T follicular helper cell (primary cell): ENCODE results near the gene GOLPH3.
"Not testable (repeated sequence)": the region's sequence is repeated elsewhere in the genome, so short reads cannot be mapped to it uniquely, and the experiment has no call there.

ENCODE experiments used
- DNase-seq: peaks from one replicate; pipeline ENCODE4 v3.0.0-alpha.2; 2020; ENCODE audit warnings: low read depth

GOLPH3 gene

GRCh38 chr5:32135086-32135485 is 39.0 kb downstream of the GOLPH3 start:
- no peak for DNase-seq

DNA sequence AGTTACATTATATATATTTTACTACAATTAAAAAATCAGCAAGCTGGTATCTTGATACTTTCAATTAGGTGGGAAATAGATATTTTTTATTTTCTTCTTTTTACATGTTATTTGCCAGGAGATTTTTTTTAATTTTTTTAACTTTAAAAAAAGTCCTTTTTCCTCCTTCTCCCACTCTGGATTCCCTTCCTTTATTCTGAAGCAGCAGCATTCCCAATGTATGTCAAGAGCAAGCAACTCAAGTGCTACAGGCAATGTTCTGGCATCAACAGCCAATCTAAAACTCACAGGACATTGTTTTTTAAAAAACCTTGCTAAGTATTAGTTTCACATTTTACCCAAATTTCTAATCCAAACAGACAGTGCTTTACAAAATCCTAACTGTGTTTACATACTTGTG is 41.4 kb downstream of the GOLPH3 start:
- DNase-seq, result no peak

GRCh38 chr5:32131604-32132003 is 42.5 kb downstream of the GOLPH3 start:
- no peak for DNase-seq

- DNase-seq, result no peak
Measured at GRCh38 chr5:32130865-32131264, 43.3 kb downstream of the GOLPH3 start.

DNA sequence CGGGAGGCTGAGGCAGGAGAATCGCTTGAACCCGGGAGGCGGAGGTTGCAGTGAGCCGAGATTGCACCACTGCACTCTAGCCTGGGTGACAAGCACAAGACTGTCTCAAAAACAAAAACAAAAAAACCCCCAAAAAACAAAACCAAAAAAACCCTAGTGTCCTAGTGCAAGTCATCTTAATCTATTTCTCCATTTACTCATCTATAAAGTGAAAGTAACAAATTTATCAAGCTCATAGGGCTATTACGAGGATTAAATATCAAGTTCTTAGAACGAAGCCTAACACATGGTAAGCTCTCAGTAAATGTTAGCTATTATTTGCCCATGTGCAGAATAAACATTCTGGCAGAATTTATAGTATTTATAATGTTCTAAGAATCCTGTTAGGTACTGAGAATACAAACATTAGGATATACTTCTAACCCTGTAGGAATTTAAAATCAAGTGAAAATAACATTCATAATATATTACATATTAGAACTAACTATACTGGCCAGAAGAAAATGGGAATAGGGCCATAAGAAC is 45.0 kb downstream of the GOLPH3 start:
- DNase-seq, result no peak

- DNase-seq, result no peak
Measured at GRCh38 chr5:32127711-32128110, 46.4 kb downstream of the GOLPH3 start.

- DNase-seq, result no peak
Measured at GRCh38 chr5:32126691-32127090, 47.4 kb downstream of the GOLPH3 start.

GRCh38 chr5:32123889-32124676 is 50.0 kb downstream of the GOLPH3 start:
- DNase-seq, result no peak

GRCh38 chr5:32123058-32123805 is 50.9 kb downstream of the GOLPH3 start:
- no peak for DNase-seq

DNA sequence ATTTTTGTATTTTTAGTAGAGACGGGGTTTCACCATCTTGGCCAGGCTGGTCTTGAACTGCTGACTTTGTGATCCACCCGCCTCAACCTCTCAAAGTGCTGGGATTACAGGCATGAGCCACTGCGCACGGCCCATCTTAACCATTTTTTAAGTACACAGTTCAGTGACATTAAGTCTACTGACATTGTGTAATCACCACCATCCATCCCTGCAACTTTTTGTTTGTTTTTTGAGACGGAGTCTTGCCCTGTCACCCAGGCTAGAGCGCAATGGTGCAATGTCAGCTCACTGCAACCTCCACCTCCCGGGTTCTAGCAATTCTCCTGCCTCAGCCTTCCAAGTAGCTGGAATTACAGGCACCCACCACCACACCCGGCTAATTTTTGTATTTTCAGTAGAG is 55.2 kb downstream of the GOLPH3 start:
- not testable (repeated sequence) for DNase-seq

GRCh38 chr5:32116574-32117313 is 57.4 kb downstream of the GOLPH3 start:
- no peak for DNase-seq

GRCh38 chr5:32115985-32116384 is 58.1 kb downstream of the GOLPH3 start:
- no peak for DNase-seq

DNA sequence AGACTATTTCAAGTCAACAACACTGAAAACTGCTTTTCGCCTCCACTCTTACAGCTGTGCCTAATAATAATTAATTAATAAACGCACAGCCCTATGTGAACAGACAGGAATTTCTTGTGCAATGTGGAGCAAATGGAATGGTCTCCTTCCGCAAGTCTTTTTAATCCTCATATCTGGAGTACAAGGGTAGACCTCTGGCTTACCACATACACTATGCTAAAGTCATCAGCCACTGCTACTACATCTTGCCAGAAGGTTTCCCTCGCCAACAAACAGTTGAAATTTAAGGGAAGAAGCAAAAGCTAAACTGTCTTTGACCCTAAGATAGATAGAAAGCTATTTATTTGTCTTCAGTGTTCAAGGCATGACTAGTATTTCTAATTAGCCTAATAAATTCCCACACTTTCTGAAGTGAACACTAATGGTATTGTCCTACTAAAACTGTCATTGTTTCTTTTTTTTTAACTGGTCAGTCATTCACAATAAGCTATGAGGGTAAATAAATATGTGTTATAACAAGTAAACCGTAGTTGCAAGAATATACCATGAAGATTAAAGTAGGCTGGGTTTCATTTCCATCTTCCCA is 63.9 kb downstream of the GOLPH3 start:
- DNase-seq, result no peak

DNA sequence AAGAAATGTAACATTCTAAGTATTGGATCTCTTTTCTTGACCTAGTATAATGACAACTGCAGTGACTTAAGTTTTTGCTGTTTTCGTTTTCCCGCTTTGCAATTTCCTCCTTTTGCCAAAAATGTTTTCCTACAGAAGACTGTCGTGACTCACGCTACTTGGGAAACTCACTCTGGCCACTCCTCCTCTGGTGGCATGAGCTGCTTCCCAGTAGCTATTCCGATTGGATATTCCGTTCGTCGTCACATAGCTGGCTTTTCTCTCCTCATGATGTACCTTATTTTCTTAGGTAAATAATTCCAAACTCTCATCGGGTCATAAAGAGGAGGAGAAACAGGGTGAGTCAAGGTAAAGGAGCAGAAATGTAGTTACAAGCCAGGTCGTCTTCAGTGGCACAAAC is 64.9 kb downstream of the GOLPH3 start:
- no peak for DNase-seq

DNA sequence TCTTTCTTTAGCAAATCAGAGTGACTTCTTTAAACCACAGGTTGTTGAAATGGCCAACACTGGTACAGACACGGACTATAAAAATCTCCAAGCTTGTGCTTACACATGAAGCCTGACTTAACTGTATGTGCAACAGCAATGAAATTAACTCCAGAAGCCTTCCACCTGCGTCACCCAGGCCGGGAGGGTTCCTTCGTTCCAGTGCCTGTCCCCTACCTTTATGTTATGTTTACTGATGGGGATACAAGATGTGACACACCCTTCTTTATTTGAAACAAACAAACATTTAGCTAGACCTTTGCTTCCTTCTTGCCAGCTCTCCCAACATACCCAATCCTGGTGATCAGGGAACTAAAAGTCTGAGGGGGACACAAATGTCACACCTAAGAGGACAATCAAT is 66.0 kb downstream of the GOLPH3 start:
- DNase-seq, result no peak

DNA sequence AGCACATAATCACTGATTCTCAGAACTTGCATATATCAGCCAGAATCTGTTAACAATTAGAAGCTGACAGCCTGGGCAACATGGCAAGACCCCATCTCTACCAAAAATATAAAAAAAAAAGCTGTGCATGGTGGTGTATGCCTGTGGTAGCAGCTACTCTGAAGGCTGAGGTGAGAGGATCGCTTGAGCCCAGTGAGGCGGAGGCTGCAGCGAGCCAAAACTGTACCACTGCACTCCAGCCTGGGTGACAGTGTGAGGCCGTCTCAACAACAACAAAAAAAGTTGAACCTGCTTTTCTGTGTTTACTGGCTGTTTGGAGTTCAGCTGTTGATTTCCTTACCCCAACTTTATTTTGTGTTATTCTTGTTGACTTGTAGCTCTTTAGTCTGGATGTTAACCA is 66.8 kb downstream of the GOLPH3 start:
- DNase-seq, result no peak

- no peak for DNase-seq
Measured at GRCh38 chr5:32103521-32103920, 70.6 kb downstream of the GOLPH3 start.

- no peak for DNase-seq
Measured at GRCh38 chr5:32102254-32102986, 71.7 kb downstream of the GOLPH3 start.

DNA sequence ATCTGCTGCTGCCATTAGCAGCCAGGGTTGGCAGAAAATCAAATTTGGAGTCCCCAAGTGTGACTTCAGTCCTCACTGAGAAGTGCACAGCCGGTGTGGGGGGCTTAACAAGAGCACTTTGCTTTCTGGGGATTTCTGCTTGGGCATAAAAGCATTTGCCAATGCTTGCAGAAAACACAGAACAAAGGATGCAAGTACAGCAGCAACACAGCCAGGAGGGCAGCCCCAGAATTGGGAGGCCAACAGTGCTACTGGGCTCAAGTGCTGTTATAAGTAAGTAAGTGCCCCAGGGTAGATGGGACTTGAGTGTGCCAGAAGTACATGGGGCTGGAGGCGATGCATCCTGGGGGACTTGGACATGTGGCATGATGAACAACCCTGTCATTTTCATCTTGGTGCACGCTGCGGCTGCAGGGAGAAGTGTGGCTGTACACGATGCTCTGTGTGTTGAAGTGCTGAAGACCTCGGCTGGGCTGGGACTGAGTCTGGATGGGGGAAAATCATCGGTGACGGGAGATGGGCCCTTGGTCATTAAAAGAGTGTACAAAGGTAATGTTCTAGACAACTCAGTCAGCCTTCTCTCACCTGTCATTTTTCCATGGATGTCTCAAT is 73.3 kb downstream of the GOLPH3 start:
- DNase-seq, result no peak

DNA sequence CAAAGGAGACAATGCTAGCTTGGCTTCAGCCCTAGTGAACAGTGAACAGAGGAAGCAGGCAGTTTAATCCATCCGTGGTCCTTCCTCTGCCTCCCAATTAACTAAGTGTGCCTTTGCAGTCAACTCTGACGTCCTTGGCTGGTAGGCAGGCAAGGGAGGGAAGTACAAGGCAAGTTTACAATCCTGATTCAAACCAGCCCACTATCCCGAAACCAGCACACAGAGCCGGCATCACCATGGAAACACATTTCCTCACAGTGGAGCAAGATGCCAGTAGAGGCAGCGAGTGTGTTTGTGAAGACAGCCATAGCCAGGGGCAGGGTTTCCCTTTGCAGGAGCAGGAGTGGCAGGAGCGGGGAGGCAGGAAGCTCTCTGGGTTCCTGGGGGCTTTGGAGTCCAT is 73.9 kb downstream of the GOLPH3 start:
- DNase-seq, result no peak

DNA sequence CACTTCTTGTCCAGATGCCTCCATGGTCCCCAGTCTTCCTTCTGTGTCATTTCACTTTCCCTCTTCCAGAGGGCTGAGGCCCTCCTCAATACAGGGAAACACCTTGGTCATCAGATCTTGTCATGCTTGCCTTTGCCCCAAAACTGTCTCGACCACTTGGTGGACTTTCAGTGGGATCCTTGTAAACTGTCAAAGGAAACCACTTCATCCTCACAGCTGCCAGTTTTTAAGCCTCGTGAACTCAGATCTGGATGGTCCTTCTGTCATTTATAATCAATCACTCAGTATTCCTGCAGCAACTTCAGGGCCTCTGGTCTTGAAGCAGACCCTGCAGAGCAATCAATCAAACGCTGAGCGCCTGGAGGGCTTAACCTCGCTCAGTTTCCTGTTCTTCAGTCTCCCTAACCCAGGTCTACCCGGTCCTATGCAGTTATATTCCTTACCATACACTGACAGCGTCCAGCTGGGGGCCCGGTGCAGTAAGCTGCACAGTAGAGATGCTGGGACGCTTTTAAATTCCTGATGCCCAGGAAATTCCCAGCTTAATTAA is 74.6 kb downstream of the GOLPH3 start:
- no peak for DNase-seq
